ENCODE results near the gene UBE3B.
A peak's percentile ranks its signal among the peaks of the same experiment; 100 is the strongest.

The UBE3B gene

DNA sequence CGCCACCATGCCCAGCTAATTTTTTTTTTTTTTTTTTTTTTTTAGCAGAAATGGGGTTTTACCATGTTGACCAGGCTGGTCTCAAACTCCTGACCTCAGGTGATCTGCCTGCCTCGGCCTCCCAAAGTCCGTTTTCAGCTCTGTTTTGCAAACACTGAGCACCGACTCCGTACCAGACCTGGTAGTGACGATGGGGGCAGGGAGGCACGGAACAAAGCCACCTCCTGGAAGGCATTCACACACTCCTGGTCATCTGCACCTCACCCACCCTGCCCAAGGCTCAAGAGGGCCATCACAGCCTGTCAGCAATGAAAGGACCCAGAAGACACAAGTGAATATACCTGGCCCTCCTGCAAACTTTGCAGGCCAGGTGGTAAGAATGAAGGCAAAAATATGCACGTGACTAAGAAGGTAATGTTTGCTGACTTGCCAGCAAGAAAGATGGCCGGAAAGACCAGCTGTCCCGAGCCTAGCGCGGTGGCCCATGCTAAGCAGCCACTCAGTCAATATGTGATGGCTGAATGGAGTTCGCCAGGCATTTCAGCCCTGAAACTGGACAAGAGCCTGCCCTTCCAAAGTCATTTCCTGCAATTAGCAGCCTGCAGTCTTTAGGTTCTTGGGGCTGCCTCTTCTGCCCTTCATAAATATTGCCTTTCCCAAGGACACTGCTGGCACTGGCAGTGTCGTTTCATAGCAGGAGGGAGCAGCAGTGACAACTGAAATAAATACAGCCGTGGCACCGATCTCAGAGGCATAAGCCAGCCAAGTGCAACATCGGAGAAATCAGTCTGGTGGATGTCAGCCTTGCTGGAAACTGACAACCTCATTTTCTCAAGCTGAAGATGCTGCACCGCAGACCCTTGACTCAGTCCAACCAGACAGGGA lies 78.2 kb downstream of the UBE3B start:
- no peak for DNase-seq

DNA sequence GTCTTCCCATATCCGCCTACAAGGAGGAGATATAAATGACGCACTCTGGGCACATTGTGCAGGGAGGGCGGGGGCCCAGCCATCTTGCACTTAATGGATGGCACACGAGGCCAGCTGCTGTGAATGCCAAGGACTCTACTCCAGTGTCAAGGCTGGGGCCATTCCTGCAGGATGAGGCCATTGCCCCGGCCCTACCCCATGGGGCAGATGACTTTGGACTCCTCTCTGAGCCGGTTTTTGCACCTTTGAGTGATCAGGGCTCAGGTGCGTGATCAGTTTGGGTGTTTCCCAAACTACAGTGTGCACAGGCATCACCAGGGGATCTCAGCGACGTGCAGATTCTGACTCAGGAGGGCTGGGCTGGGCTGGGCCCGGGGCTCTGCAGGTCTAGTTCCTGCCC lies 79.8 kb downstream of the UBE3B start:
- no peak for DNase-seq

DNA sequence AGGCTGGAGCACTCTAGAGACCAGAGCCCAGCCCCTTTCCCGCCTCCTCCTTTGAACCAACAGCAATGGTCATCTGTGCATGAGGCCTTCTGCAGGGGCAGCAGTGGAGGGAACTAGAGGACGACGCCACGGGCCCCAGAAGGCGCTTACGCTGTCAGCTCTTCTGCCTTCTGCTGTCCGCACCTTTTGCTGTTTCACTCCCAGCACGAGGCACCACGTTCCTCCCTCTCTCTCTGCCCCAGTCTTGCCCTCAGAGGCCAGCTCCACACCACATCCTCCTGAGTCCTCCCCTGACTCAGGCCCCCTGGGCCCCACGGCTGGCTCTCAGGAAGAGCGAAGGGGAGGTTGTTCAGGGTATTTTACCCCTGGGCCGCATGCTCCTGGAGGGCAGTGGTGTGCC lies 80.4 kb downstream of the UBE3B start:
- no peak for DNase-seq

DNA sequence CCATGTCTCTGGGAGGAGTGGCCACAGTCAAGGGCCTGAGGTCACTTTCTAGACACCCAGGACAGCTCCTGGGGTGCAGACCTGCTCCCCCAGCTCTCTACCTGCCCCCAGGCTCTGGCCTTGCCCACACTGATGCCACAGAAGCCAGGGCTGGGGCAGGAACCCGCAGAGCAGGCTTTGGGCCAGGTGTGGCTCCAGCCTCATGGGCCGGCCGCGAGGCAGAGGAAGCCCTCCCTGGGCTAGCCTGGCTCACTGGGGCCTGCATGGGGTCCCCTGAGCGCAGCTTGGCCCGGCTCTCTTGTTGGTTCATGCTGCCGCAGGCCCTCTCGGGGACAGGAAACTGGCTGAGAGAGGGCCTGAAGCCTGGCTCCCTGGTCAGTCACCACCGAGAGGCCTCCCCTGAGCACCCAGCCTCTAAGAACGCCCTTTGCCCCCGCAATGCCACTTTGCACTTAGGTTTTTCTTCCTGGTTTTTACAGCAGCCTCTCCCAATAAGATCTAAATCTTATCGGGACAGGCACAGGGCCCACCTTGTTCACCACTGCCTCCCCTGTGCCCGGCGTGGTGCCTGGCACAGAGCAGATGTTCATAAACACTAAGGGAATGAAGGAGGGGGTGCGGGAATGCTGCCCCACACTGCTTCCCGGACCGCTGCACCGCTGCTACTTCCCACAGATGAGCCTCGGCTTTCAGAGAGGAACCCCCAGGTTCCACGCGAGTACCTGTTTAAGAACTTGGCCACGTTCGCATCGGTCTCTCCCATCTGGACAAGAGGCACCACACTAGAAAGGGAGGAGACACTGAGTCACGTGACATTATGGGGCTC lies 81.2 kb downstream of the UBE3B start:
- DNase-seq: no peak

DNA sequence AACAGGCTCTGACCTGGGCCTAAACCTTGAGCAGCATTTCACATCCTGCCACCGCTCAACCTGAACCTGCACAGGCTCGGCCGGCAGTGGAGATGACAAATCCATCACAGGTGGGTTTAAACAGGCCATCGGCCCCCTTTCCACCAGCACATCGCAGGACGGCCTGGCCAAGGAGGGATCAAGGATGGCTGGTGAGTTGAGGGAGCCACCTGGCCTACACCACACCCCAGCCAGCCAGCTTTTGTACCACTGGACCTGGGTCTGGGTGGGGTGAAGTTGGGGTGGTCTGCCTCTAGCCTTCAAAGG lies 81.7 kb downstream of the UBE3B start:
- DNase-seq: no peak

DNA sequence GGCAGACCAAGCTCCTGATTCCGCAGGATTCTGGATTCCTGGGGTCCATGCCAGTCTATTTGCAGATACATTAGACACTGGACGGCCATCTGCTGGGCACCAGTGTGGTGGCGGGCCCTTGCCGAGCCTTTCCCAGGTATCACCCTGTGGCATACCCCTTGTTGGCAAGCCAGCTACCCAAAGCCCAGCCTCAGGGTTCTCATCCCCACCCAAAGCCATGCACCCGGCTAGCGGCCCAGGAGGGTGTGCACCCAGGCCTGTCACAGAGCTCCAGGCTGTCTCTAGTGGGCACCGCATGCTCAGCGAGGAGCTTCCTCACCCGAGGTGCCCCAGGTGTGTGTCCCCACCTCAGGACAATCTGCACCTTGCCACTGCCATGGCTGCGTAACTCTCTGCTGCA lies 82.2 kb downstream of the UBE3B start:
- no peak for DNase-seq

DNA sequence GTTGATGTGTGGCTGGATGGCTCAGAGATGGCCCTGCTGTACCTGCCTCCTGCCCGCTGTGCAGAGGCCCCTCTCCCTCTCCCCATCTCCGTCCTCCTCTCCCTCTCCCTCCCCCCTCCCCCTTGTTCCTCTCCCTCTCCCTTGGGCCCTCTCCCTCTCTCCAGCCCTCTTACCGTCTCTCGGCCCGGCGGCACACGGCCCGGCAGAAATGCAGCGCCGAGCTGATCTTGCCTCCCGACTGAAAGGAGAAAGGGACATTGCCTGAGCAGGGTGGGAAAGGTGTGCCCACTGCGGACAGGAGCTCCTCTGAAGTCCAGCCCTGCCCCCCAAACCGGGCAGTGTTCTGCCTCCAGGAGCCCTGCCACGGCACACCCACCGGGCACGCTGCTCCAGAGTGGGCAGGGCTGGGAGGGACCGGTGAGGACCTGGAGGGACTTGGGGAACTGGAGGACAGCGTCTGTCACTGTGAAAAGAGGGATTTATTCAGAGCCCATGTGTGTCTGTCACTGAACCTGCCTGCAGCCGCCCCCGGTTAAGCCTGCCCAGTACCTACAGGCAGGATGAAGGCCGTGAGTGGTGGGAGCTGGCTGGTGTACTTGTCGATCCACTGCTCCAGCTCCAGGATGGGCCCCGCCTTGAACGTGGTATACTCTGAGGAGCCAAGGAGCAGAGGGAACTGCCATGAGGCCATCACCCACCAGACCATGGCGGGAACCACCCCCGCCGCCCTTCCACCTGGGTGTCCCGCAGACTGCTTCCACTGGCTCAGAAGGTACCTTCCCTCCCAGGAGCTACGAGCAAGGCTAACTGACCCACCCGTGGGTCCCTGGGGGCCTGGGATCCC lies 83.7 kb downstream of the UBE3B start:
- DNase-seq: no peak

DNA sequence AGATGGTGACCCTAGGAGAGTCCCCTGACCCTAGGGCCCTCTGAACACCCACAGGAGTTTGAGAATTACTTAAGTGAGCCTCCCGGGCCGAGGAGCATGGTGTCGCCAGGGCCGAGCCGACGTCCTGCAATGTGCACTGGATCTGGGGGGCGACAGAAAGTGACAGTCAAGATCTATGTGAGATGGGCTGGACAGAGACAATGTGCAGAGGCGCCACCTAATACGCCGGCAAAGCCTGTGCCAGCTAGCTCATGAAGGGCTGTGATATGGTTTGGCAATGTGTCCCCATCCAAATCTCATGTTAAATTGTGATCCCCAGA lies 84.2 kb downstream of the UBE3B start:
- no peak for DNase-seq

DNA sequence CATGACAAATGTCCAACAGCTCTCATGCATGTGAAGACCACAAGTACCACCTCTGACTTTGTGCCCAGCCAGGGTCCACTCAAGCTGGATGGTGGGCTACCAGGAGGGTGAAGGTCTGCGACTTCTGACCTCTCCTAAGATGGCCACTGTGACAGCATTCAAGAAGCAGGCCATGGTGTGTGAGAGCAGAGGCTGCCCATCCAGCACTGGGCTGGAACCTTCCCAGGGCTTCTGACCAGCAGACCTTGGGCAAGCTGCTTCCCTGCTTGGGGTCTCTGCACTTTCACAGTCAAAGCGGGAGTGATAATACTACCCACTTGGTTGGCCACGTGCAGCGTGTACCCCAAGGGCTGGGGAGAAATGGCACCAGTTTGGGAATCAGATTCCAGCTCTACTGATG lies 85.4 kb downstream of the UBE3B start:
- DNase-seq: no peak

DNA sequence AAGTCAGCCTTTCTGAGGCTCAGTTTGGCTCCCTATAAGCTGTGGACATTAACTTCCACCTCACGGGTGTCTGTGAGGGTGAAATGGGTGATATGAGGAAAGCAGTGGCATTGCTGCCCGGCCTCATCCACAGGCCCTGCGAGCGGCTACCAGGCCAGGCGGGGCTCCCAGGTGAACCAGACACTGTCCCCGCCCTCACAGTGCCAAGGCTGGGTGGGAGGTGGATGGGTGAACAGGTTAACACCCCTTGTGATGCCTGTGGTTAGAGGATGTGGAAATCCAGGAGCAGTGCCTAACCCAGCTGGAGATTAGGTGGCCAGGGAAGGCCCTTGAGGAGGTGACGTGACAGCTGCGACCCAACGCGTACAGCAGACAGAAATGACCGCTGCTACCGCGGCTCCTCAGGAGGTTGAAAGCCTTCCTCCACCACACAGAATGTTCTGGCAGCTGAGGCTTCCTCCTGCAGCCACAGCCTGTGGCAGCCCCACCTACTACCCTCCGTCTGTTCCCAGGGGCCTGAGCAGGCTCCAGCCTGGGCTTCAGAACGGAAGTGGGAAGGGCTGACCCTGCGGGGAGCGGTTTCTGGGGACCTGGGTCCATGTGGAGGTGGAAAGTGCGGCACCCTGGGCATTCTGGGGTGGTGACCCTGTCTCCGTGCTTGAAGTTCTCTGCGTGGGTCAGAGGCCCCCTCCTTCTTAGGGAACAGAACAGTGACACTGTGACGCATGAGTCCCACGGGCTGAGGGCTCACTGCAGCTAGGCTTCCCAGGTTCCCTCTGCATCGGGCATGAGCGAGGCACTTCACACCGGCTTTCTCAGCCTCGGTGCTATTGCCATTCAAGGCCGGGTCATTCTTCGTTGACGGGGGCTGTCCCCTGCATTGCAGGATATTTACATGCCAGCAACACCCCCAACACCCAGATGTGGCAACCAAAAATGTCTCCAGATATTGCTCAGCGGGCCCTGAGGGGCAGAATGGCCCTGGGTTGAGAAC lies 86.2 kb downstream of the UBE3B start:
- no peak for DNase-seq

DNA sequence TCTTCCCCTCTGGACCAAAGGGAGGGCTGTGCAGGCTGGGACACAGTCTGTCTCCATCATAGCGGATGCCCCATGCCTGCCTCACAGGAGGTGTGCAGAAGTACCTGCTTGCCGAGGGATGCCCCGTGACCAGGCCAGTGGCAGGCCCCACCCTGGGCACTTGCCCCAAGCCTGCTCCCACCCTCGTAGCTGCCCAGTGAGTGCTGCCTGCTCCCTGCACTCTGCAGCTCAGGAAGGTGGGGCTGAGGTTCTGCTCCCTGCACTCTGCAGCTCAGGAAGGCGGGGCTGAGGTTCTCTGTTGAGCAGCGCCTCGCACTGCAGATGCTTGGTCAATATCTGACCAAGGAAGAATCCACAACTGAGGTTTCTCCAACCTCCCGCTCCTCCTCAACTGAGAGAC lies 89.0 kb downstream of the UBE3B start:
- DNase-seq: no peak

DNA sequence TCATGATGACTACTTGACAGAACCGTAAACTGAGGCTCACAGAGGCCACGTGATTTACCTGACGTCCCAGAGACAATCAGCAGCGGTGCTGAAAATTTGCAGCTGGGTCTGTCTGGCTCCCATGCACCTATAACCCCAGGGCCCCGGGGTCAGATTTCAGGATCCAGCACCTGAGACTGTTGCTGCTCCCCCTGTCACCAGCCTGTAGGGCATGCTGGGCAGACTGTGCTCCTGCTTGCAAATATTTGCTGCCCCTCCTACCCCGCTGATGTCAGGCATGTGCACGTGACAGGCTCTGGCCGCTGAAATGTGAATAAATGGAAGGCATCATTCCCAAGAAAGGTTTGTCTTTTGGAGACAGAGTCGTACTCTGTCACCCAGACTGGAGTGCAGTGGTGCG lies 89.9 kb downstream of the UBE3B start:
- DNase-seq: no peak

DNA sequence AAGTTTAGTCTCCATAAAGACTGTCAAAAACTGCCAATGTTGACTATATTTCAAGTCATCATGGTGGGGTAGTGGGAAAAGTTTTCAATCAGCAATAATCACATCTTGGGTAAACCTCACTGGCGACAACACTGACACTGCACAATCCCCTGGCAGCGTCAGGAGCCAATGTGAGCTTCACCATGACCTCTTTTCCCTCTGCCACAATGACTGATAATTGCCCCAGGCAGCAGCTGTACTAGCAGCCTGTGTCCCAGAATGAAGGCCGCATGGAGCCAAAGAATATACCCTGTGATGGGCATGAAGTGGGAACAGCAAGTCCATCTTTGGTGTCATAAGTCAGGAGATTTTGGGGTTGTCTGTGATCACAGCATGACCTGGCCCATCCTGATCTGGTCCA lies 90.5 kb downstream of the UBE3B start:
- DNase-seq: no peak

DNA sequence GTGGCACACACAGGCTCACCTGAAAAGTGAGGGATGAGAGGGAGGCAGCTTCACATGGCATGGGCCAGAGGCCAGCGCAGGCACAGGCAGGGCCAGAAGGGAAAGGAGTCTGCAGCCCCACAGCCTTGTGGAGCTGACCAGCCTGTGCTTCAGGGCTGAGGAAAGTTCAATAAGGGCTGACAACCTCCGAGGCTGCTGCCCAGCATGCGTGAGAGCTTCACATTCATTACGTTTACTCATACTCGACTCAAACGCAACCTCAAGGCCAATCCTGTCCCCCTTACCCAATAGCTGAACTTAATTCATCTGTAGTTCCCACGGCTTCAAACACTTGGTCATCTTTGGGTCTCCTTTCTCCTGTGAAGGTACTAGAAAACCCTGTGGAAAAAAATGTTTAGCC lies 91.1 kb downstream of the UBE3B start:
- DNase-seq: no peak

DNA sequence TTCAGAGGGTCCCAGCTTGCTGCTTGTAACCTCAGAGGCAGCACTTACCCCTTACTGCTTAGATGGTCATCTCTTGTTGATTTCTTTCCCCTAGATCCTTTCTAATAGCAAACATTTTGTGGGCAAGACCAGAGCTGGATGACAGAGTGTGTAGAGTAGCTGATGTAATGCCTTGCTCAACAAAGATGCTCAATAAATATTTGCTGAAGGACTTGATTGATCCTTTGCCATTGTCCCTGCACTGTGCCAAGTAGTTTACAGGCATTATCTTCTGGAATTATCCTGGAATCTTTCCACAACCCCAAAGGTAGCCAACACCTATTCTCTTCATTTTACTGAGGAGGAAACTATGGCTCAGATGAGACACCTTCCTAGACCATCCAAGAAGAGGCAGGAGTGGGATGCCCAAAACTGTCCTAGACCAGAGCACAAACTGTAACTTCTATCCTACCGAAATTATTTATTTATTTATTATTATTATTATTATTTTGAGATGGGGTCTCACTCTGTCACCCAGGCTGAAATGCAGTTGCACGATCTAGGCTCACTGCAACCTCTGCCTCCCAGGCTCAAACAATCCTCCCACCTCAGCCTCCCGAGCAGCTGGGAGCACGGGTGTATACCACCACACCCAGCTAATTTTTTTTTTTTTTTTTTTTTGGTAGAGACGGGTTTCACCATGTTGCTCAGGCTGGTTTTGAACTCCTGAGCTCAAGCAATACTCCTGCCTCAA lies 94.5 kb downstream of the UBE3B start:
- DNase-seq: no peak

DNA sequence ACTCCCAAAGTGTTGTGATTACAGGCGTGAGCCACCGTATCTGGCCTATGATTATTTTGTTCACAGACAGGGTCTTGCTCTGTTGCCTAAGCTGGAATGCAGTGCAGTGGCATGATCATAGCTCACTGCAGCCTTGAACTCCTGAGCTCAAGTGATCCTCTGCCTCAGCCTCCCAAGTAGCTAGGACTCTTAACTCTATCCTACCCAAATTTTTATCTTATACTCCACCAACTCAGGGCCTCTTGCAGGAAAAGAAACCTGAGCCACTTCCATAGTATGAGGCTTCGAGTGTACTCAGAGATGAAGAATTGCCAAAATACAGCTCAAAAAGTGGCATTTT lies 95.0 kb downstream of the UBE3B start:
- no peak for DNase-seq

DNA sequence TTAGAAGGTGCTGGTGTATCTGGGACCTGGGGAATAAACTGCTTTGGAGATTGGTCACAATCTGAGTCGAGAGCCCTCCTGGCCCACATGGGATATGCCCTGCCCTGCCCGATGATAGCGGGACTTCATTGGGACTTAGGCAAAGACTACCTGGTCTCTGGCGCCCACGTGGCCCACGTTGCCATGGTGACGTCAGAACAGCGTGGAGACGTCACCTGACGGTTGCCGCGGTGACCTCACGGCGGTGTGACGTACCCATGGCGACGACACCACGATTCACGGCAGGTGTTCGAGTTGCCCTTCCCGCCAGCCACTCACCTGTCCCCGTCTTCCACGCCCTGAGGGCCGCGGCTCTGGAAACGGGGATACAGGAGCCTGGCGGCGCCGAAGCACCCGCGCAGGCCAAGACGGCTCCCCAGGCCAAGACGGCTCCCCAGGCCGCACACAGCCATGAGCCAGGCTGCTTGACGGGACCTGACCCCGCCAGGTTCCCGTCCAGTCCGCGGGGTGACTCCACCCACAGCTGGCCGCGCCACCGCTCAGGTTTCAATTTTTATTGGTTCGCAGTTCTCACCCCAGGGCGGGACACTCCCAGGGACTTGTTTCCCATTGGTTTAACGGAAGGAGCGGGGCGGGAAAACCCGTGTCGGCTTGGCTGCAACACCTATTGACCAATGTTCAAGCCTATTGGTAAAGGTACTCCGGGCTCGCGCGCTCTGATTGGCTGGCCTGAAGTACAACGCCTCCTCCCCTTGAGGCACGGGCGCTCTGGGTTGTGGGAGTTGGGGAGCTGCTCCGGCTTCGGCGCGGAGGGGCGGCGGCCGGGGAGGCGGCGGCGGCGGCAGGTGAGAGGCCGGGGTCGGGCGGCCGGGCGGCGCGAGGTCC lies 95.8 kb downstream of the UBE3B start, which contains the start of the genes MMAB and MVK:
MMAB (minus strand) TSS at position 476 of the 885 bp plus-strand sequence; CDS start at position 452, 24 bp downstream.
MVK (plus strand) TSS at position 766 of the 885 bp plus-strand sequence. CDS start 1,029 bp downstream, outside the sequence.
- peak; percentile 98 to 99 for DNase-seq

DNA sequence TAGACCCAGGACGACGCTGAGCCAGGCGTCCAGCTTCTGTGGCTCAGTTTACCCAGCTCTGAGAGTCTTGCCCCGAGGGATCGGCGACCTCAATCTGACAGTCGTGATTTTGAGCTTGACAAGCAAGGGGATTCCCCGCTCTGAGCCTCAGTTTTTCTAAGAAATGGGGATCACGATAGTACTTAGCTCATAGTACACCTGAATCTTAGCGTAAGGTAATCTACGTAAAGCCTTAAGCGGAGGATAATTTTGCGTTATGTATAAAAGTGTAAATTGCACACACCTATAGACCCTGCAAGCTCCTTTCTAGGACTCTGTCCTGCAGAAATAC lies 96.4 kb downstream of the UBE3B start:
- DNase-seq: no peak

DNA sequence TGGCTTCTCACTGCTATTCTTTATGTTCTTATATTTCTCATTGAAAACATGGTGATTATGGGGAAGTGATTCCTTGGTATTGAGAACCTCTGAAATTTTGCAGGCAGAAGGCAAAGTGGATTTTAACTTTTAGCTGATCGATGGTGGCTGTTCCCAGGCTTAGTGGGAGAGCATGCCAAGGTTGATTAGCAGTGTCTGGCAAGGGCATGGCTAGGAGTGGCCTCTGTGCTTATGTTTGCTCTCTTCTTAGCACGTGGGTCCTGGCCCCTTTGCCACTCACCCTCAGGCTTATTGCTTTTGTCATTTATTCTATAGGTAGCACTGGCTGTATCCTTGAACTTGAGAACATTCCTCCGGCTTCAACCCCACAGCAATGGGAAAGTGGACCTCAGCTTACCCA lies 98.2 kb downstream of the UBE3B start:
- DNase-seq: no peak

DNA sequence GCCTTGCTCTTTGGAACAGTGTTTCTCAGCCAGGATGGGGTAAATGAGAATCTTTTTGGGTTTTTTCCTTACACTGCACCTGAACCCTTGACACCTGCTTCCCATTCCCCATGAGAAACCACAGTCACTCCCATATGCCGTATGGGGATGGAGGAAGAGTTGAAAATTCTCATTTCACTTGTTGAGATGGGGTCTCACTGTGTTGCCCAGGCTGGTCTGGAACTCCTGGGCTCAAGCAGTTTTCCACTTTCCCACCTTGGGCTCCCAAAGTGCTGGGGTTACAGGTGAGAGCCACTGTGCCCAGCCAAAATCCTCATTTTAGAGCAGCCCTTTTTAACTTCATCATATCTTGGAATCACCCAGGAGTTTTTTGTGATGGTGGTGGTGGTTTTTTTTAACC lies 99.9 kb downstream of the UBE3B start:
- no peak for DNase-seq
